Memory B cell (primary cell): ENCODE results near the gene ZFAND5.

ENCODE experiments used
- ATAC-seq: fragments of 150-1000 bp; cut with Tn5 transposase; 2 replicates; pipeline ENCODE4 v1.10.0; 2021; ENCODE audit warnings: low read depth, mild to moderate bottlenecking, moderate library complexity
- DNase-seq, 2 donors: peaks; one replicate each; pipeline ENCODE4 v3.0.0; 2022; ENCODE audit warnings: low spot score in 2 of 2
- H3K27ac Mint-ChIP-seq: one replicate; pipeline ENCODE4 v1.8.0; 2022; ENCODE audit warnings: mild to moderate bottlenecking, moderate library complexity, mixed read lengths
- H3K27me3 Mint-ChIP-seq: one replicate; pipeline ENCODE4 v1.8.0; 2022; ENCODE audit warnings: mixed read lengths
- H3K36me3 Mint-ChIP-seq: one replicate; pipeline ENCODE4 v1.8.0; 2022; ENCODE audit warnings: mild to moderate bottlenecking, mixed read lengths
- H3K4me1 Mint-ChIP-seq: one replicate; pipeline ENCODE4 v1.8.0; 2022; ENCODE audit warnings: mixed read lengths
- H3K4me3 Mint-ChIP-seq: one replicate; pipeline ENCODE4 v1.8.0; 2022; ENCODE audit warnings: mild to moderate bottlenecking, moderate library complexity, mixed read lengths
- H3K9me3 Mint-ChIP-seq: one replicate; pipeline ENCODE4 v1.8.0; 2022; ENCODE audit warnings: mixed read lengths

Gene ZFAND5, protein sequence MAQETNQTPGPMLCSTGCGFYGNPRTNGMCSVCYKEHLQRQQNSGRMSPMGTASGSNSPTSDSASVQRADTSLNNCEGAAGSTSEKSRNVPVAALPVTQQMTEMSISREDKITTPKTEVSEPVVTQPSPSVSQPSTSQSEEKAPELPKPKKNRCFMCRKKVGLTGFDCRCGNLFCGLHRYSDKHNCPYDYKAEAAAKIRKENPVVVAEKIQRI

DNA sequence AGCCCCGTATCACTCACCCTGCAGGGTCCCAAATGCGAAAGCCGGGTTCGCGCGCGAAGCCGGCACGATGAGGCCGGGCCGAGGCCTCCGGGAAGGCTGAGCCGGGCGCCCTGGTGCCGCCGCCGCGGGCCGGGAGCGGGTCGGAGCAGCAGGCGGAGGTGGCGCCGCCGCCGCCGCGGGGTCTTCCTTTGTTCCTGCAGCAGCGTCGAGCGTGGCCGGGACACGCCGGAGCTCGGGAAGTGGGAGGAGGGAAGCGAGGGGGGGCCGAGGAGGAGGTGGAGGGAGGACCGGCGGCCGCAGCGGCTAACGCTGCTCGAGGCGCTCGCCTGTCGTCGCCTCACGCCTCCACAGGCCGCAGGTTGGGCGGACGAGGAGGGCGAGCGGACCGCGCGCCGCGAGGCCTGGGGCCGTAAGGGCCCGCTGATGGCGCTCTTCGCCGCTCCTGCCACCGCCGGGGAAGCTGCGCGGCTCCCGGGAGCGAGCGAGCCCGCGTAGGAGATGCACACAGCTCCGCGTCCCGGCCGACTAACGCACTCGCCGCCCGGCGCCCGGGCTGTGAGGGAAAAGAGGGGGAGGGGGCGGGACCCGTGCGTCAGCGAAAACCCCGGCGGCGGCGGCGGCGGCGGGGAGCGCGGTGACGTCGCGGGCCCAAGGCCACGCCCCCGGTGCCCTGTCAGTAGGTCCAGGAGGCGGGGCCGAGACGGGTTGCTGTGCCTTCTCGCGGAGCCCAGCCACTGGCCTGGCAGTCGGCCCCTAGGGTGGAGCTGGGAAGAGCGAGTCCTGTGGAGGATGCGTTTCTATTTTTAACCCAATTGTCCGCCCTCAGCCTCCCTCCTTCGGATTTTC is at the start of gene ZFAND5:
ZFAND5 (minus strand) TSS at position 530 of the 846 bp plus-strand sequence. CDS start 4,430 bp downstream, outside the sequence.
- H3K4me3 Mint-ChIP-seq = peak within 1 kb of the TSS; percentile 97
- H3K36me3 Mint-ChIP-seq = peaks cover 3% of the 10 kb centered on the region
- no peaks in the 10 kb centered on the region for H3K27me3 Mint-ChIP-seq
- DNase-seq (peak; percentile 89 to 93), ATAC-seq (peak; percentile 78)
- peak within 1 kb of the TSS; percentile 98 for H3K27ac Mint-ChIP-seq
- H3K4me1 Mint-ChIP-seq = peaks cover 18% of the 10 kb centered on the region
- no peaks in the 10 kb centered on the region for H3K9me3 Mint-ChIP-seq

DNA sequence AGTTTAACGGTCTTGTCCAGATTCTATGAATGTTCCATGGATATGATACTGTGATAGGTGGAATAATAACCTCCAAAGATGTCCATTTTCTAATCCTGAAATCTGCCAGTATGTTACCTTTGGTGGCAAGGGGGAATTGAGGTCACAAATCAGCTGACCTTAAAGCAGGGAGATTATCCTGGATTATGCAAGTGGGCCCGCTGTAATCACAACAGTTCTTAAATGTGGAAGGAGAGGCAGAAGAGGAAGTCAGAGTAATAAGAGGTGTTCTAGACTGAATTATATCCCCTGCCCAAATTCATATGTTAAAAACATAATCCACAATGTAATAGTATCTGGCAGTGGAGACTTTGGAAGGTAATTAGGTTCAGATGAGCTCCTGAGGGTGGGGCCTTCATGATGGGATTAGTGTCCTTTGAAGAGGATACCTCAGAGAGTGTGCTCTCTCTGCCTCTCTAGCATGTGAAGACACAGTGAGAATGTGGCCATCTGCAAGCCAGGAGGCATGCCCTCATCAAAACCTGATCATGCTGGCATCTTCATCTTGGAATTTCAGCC is 47.6 kb upstream of the ZFAND5 start:
- Mint-ChIP-seq H3K27ac (no peak overlapping the region), H3K4me1 (no peaks in the 10 kb centered on the region), H3K27me3 (no peaks in the 10 kb centered on the region), H3K36me3 (no peaks in the 10 kb centered on the region), H3K4me3 (no peak overlapping the region), H3K9me3 (no peaks in the 10 kb centered on the region)
- DNase-seq (no peak), ATAC-seq (no peak)

- no peak for DNase-seq
- no peaks in the 10 kb centered on the region for H3K27me3 Mint-ChIP-seq
- ATAC-seq = no peak
- H3K9me3 Mint-ChIP-seq = no peaks in the 10 kb centered on the region
- no peak overlapping the region for H3K27ac Mint-ChIP-seq
- no peak overlapping the region for H3K4me3 Mint-ChIP-seq
- no peaks in the 10 kb centered on the region for H3K4me1 Mint-ChIP-seq
- H3K36me3 Mint-ChIP-seq = no peaks in the 10 kb centered on the region
These were observed 45.2 kb upstream of the ZFAND5 start for GRCh38 chr9:72410214-72410613.

DNA sequence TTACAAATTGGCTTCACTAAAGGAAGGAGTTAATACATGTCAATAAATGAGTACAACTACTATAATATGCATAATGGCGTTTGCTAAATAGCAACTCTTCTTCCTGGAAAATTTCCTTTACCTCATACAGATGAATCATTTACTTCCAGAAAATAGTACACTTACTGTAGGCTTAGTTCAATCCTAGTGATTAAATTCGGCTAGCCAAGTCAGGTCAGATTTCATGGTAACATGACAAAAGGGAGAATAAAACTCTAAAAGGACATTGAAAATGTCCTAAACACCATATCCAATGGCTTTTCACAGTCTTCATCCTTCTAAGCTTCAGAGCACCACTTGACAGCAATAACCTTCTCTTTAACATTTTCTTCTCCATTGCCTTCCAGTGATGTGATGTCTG is 42.1 kb upstream of the ZFAND5 start:
- DNase-seq (no peak), ATAC-seq (no peak)
- H3K27me3 Mint-ChIP-seq = no peaks in the 10 kb centered on the region

DNA sequence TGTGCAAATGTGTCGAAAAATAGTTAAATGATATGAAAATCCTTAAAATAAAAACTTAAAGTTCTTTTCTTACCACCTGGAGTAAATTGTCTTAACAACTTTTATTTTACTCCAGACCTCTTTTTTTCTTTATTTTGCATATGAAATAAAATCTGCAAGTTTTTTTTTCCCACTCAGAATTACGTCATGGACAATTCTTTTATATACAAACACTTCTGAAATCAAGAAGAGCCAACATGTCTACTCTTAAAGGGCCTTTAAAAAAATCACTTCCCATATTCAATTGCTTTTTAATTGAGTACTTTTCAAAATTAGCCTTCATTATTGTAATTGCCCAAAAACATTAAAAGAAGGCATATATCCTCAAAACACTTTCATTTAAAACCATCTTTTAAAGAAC is 37.7 kb upstream of the ZFAND5 start:
- H3K9me3 Mint-ChIP-seq = no peaks in the 10 kb centered on the region
- no peak for ATAC-seq
- no peak for DNase-seq
- H3K27me3 Mint-ChIP-seq = no peaks in the 10 kb centered on the region
- no peaks in the 10 kb centered on the region for H3K4me1 Mint-ChIP-seq
- no peaks in the 10 kb centered on the region for H3K36me3 Mint-ChIP-seq
- H3K27ac Mint-ChIP-seq = no peak overlapping the region
- H3K4me3 Mint-ChIP-seq = no peak overlapping the region

More for the DNA sequence above, 42.1 kb upstream of the ZFAND5 start:
- Mint-ChIP-seq H3K27ac (no peak overlapping the region), H3K4me3 (no peak overlapping the region), H3K36me3 (no peaks in the 10 kb centered on the region), H3K4me1 (no peaks in the 10 kb centered on the region), H3K9me3 (no peaks in the 10 kb centered on the region)

DNA sequence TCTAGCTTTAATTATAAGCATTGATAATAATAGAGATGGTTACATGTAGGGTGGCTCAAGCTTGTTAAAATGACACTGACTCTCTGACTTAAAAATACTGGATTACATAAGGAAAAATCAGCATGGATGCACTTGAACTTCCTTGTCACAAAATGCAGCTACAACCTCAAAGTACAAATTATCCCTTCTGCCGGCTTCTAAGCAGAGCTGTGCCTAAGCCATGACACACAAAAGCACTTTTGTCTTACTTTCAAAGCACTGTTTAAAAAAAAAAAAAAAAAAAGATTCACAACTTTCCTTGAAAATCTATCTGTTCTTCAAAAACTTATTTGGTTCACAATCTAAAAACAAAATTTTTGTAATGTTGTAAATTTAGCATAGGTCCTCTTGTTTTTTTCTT is 36.4 kb upstream of the ZFAND5 start:
- Mint-ChIP-seq H3K36me3 (no peaks in the 10 kb centered on the region), H3K9me3 (no peaks in the 10 kb centered on the region), H3K4me3 (no peak overlapping the region), H3K27me3 (no peaks in the 10 kb centered on the region), H3K4me1 (no peaks in the 10 kb centered on the region), H3K27ac (no peak overlapping the region)
- ATAC-seq (no peak), DNase-seq (no peak)

GRCh38 chr9:72400866-72401265 is 35.9 kb upstream of the ZFAND5 start:
- ATAC-seq = no peak
- Mint-ChIP-seq H3K4me1 (no peaks in the 10 kb centered on the region), H3K27me3 (no peaks in the 10 kb centered on the region), H3K9me3 (no peaks in the 10 kb centered on the region), H3K27ac (no peak overlapping the region), H3K36me3 (no peaks in the 10 kb centered on the region), H3K4me3 (no peak overlapping the region)
- DNase-seq = no peak

GRCh38 chr9:72399391-72399790 is 34.4 kb upstream of the ZFAND5 start:
- no peak overlapping the region for H3K4me3 Mint-ChIP-seq
- no peaks in the 10 kb centered on the region for H3K4me1 Mint-ChIP-seq
- H3K27ac Mint-ChIP-seq = no peak overlapping the region
- H3K36me3 Mint-ChIP-seq = no peaks in the 10 kb centered on the region
- DNase-seq (no peak), ATAC-seq (no peak)
- H3K27me3 Mint-ChIP-seq = no peaks in the 10 kb centered on the region
- H3K9me3 Mint-ChIP-seq = no peaks in the 10 kb centered on the region

DNA sequence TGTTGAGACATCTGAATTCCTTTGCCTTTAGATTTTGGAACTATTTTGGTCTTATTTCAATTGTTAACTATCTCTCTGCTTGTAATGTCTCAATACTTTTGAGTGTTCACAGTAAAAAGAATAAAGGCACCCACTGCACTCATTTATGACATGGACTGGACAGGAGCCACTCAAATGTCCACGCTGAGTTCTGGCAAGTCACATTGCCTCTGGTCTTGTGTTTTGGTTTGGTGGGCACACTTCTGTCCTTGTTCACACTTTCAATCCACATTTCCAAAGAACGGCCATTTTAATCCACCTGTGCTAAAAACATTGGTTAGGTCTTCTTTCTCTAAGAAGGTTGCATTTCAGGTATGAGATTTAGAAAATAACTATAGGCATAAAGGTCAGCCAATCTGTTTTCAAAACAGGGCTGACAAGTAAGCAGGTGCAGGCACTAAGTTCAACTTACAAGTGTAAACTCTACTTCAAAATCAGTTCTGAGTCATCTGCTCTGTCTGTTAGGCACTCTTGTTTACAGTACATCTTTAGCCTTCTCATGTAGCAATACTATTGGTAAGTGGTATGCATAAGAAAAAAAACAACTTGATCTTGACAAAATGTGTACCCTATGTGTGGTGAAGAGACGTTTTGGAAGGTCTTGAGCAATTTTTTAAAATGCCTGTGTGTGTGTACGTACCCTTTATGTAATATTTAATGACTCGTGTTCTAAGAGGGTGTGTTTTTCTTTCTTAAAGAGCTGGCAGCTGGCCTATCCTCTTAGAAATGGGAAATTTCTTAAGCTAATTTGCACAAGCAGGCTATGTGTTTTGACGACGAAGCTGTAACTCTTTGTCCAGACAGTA is 31.5 kb upstream of the ZFAND5 start:
- Mint-ChIP-seq H3K27ac (no peak overlapping the region), H3K36me3 (no peaks in the 10 kb centered on the region), H3K27me3 (peaks cover 1% of the 10 kb centered on the region), H3K4me3 (no peak overlapping the region), H3K9me3 (no peaks in the 10 kb centered on the region), H3K4me1 (no peaks in the 10 kb centered on the region)
- DNase-seq (no peak), ATAC-seq (no peak)

DNA sequence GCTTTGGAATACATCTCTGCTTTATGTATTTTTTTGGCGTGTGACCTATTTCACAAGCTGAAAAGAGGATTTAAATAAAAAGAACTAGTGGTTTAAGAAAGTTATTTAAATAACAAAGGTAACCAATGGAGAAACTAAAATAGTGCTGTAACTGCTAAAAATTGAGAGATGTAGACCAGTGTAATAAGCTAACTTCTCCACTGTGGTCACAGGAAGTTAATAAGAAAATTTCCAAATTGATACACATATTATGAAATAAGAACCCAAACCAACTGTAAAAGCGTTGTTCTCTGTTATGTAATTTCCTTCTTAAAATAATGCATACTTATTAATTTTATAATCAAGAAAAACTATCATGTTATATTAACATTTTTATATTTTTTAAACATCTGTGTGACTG is 29.1 kb upstream of the ZFAND5 start:
- peaks cover 1% of the 10 kb centered on the region for H3K27me3 Mint-ChIP-seq
- ATAC-seq = no peak
- H3K9me3 Mint-ChIP-seq = no peaks in the 10 kb centered on the region

DNA sequence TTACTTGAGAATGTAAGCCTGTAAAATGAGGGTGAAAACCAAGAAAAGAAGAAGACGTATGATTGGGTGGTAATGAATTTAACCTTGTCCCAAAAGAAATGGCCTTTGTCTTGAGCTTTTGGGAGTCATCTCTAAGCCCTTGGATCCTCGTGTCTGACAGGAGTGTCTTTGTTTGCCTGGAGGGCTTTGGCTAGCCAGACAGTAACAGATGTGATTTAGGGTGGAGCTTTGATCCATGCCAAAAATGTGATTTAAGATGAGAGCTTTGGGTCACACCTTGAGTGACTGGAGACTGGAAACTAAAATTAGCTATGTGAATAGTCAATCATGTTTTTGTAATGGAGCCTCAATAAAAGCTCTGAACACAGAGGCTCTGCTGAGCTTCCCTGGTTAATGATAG is 25.9 kb upstream of the ZFAND5 start:
- DNase-seq = no peak

More for the DNA sequence above, 29.1 kb upstream of the ZFAND5 start:
- Mint-ChIP-seq H3K4me1 (no peaks in the 10 kb centered on the region), H3K27ac (no peak overlapping the region), H3K4me3 (no peak overlapping the region), H3K36me3 (peaks cover 2% of the 10 kb centered on the region)
- DNase-seq = no peak

GRCh38 chr9:72386186-72386585 is 21.2 kb upstream of the ZFAND5 start:
- Mint-ChIP-seq H3K36me3 (peaks cover under 1% of the 10 kb centered on the region), H3K4me3 (no peak overlapping the region), H3K4me1 (no peaks in the 10 kb centered on the region), H3K27ac (no peak overlapping the region), H3K27me3 (no peaks in the 10 kb centered on the region), H3K9me3 (no peaks in the 10 kb centered on the region)
- DNase-seq (no peak), ATAC-seq (no peak)

More for the DNA sequence above, 25.9 kb upstream of the ZFAND5 start:
- Mint-ChIP-seq H3K9me3 (no peaks in the 10 kb centered on the region), H3K27me3 (peaks cover 1% of the 10 kb centered on the region), H3K4me3 (no peak overlapping the region), H3K4me1 (no peaks in the 10 kb centered on the region), H3K27ac (no peak overlapping the region), H3K36me3 (peaks cover 2% of the 10 kb centered on the region)
- ATAC-seq = no peak

- no peak for ATAC-seq
- Mint-ChIP-seq H3K27me3 (peaks cover 2% of the 10 kb centered on the region), H3K36me3 (peaks cover 2% of the 10 kb centered on the region), H3K9me3 (no peaks in the 10 kb centered on the region), H3K4me3 (no peak overlapping the region), H3K4me1 (peaks cover 2% of the 10 kb centered on the region), H3K27ac (no peak overlapping the region)
- no peak for DNase-seq
These were observed 19.9 kb upstream of the ZFAND5 start for GRCh38 chr9:72384710-72385485.
